ENCODE data around the gene AQP5. TPM values are rescaled to one million over a fixed set of nuclear protein-coding genes. Genes with fewer than 3 reads are reported as not detected.

AQP5 gene
- total and polyA plus RNA-seq, 11 donors = 0.20 to 0.78 (median 0.51) TPM; not detected in 4

DNA sequence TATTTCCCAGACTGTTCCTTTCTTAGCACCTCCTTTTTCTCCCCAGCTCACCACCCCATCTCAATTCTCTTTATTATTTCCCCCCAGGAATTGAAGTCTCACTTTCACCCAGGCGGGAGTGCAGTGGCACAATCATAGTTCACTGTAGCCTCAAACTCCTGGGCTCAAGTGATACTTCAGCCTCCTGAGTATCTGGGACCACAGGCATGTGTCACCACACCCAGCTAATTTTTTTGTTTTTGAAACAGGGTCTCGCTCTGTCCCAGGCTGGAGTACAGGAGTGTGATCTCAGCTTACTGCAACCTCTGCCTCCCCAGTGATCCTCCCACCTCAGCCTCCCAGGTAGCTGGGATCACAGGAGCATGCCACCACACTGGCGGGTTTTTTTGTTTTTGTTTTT lies 52.7 kb downstream of the AQP5 start:
- intact Hi-C loops (cut with DNase I) = no loop called here
- Histone ChIP-seq H3K36me3 (peaks cover 0 to 16% (median 0%) of the 10 kb centered on the region in 9 donors), H3K4me3 (no peak overlapping the region), H3K27me3 (no peaks in the 10 kb centered on the region), H3K4me1 (peaks cover 0 to 30% (median 0%) of the 10 kb centered on the region in 12 donors), H3K9me3 (no peaks in the 10 kb centered on the region), H3K27ac (no peak overlapping the region)
- WGBS, 4 donors = 94 to 99% (median 96%) methylated on average over 3 of the region's 3 CpGs
- no peak for DNase-seq
- ATAC-seq = no peak
- no peak for TF ChIP-seq POLR2A (IDR thresholded peaks at IDR 0.05)
- TF ChIP-seq, protein P1, sequence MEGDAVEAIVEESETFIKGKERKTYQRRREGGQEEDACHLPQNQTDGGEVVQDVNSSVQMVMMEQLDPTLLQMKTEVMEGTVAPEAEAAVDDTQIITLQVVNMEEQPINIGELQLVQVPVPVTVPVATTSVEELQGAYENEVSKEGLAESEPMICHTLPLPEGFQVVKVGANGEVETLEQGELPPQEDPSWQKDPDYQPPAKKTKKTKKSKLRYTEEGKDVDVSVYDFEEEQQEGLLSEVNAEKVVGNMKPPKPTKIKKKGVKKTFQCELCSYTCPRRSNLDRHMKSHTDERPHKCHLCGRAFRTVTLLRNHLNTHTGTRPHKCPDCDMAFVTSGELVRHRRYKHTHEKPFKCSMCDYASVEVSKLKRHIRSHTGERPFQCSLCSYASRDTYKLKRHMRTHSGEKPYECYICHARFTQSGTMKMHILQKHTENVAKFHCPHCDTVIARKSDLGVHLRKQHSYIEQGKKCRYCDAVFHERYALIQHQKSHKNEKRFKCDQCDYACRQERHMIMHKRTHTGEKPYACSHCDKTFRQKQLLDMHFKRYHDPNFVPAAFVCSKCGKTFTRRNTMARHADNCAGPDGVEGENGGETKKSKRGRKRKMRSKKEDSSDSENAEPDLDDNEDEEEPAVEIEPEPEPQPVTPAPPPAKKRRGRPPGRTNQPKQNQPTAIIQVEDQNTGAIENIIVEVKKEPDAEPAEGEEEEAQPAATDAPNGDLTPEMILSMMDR (IDR thresholded peaks at IDR 0.05) = no peak

Other genes with a start within 250 kb of the AQP5 start
- gene TMBIM6, start 220.3 kb upstream of the AQP5 start, total RNA-seq = 100 to 1,000 TPM; 203 to 376 (median 252) TPM
- gene TMBIM6, start 220.3 kb upstream of the AQP5 start, polyA plus RNA-seq = 100 to 1,000 TPM; 105 to 285 TPM
- 10 to 100 TPM; 14.1 to 35.0 (median 25.0) TPM for gene NCKAP5L, start 133.5 kb upstream of the AQP5 start, total RNA-seq
- 10 to 100 TPM; 19.4 to 27.7 TPM for gene NCKAP5L, start 133.5 kb upstream of the AQP5 start, polyA plus RNA-seq
- gene BCDIN3D, start 118.8 kb upstream of the AQP5 start, total RNA-seq = 1 to 10 TPM; 1.7 to 3.9 (median 2.4) TPM
- gene BCDIN3D, start 118.8 kb upstream of the AQP5 start, polyA plus RNA-seq = 1 to 10 TPM; 1.6 to 2.2 TPM
- 10 to 100 TPM in 2 of 9 donors, 1 to 10 TPM in 6, under 1 TPM in 1; 0.33 to 15.0 (median 3.2) TPM for gene FAIM2, start 58.0 kb upstream of the AQP5 start, total RNA-seq
- gene FAIM2, start 58.0 kb upstream of the AQP5 start, polyA plus RNA-seq = 1 to 10 TPM; 5.0 to 6.0 TPM
- not detected for gene AQP2, start 11.1 kb upstream of the AQP5 start, total RNA-seq
- not detected for gene AQP2, start 11.1 kb upstream of the AQP5 start, polyA plus RNA-seq
- gene AQP6, start 11.1 kb downstream of the AQP5 start, total RNA-seq = not detected
- gene AQP6, start 11.1 kb downstream of the AQP5 start, polyA plus RNA-seq = under 1 TPM; 0.04 TPM
- gene RACGAP1, start 63.6 kb downstream of the AQP5 start, total RNA-seq = 10 to 100 TPM in 1 of 9 donors, 1 to 10 TPM in 8; 1.9 to 17.8 (median 5.2) TPM
- 1 to 10 TPM in 1 of 2 donors, under 1 TPM in 1; 0.91 to 5.8 TPM for gene RACGAP1, start 63.6 kb downstream of the AQP5 start, polyA plus RNA-seq
- 1 to 10 TPM in 4 of 9 donors, under 1 TPM in 5; 0.31 to 1.8 (median 0.87) TPM for gene ASIC1, start 95.7 kb downstream of the AQP5 start, total RNA-seq
- under 1 TPM; 0.38 to 0.71 TPM for gene ASIC1, start 95.7 kb downstream of the AQP5 start, polyA plus RNA-seq
- gene SMARCD1, start 123.5 kb downstream of the AQP5 start, total RNA-seq = 10 to 100 TPM; 13.6 to 35.7 (median 22.0) TPM
- gene SMARCD1, start 123.5 kb downstream of the AQP5 start, polyA plus RNA-seq = 10 to 100 TPM in 1 of 2 donors, 1 to 10 TPM in 1; 8.5 to 19.3 TPM
- 10 to 100 TPM in 4 of 9 donors, 1 to 10 TPM in 5; 7.4 to 75.8 (median 9.7) TPM for gene GPD1, start 142.1 kb downstream of the AQP5 start, total RNA-seq
- gene GPD1, start 142.1 kb downstream of the AQP5 start, polyA plus RNA-seq = 10 to 100 TPM in 1 of 2 donors, 1 to 10 TPM in 1; 10.0 to 18.1 TPM
- 100 to 1,000 TPM; 134 to 217 (median 154) TPM for gene COX14, start 150.4 kb downstream of the AQP5 start, total RNA-seq
- gene COX14, start 150.4 kb downstream of the AQP5 start, polyA plus RNA-seq = 100 to 1,000 TPM; 172 to 178 TPM
- gene CERS5, start 205.5 kb downstream of the AQP5 start, total RNA-seq = 10 to 100 TPM in 4 of 9 donors, 1 to 10 TPM in 5; 6.8 to 28.4 (median 9.3) TPM
- gene CERS5, start 205.5 kb downstream of the AQP5 start, polyA plus RNA-seq = 10 to 100 TPM; 12.6 to 21.6 TPM